ENCODE measurements around the gene YBEY.

- TF ChIP-seq CTCF (IDR thresholded peaks at IDR 0.05): no peak
- TF ChIP-seq POLR2AphosphoS5 (IDR thresholded peaks at IDR 0.05): no peak
Observed at GRCh38 chr21:46340998-46341397, 54.9 kb downstream of the YBEY start.

Measured in upper lobe of left lung (tissue), 4 donors.